Measurements from ENCODE around the gene SORD.

DNA sequence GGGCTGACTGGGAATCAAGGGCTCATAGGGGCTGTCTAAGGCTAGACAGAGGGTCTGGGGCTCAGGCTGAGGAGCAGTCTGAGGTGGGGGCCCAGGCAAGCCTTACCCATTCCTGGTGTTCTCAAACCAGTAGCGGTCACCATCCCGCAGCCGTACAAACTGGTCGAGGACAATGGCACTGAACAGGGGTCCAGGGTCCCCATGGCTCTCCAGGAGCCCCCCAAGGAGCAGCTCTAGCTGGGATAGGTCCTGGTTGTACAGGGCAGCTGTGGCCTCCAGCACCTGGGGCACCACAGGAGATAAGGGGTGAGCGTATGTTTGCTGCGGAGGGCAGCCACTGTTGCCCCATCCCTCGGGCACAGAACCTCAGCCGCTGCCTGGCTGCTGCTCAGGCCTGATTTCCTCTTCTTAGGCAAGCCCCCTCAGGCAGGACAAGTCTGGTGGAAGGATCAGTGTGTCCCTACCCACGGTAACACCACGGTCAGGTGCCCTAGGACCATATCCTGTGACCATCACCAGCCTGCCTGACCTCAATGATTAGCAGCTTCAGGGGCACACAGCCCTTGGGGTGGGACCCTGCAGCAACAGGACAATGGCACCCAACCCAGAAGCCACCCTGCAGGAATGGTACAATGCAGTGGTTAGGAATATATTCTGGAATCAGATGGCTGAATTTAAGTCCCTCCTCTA lies 85.1 kb downstream of the SORD start:
- TF ChIP-seq, protein P1, sequence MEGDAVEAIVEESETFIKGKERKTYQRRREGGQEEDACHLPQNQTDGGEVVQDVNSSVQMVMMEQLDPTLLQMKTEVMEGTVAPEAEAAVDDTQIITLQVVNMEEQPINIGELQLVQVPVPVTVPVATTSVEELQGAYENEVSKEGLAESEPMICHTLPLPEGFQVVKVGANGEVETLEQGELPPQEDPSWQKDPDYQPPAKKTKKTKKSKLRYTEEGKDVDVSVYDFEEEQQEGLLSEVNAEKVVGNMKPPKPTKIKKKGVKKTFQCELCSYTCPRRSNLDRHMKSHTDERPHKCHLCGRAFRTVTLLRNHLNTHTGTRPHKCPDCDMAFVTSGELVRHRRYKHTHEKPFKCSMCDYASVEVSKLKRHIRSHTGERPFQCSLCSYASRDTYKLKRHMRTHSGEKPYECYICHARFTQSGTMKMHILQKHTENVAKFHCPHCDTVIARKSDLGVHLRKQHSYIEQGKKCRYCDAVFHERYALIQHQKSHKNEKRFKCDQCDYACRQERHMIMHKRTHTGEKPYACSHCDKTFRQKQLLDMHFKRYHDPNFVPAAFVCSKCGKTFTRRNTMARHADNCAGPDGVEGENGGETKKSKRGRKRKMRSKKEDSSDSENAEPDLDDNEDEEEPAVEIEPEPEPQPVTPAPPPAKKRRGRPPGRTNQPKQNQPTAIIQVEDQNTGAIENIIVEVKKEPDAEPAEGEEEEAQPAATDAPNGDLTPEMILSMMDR (IDR thresholded peaks at IDR 0.05), result no peak
- TF ChIP-seq POLR2A (IDR thresholded peaks at IDR 0.05) (no peak), POLR2AphosphoS5 (IDR thresholded peaks at IDR 0.05; ENCODE audit: insufficient read depth in 1 of 2, low read depth in 1 of 2) (no peak)

Measured in vagina (tissue), 2 donors.